VCaP (cell line): ENCODE results near the gene UGT1A8.

Source experiments
- H3K27ac ChIP-seq: fragments of 450-650 bp; 2 replicates; pipeline ENCODE4 v1.5.1; 2017
- CTCF ChIP-seq: fragments of 450-650 bp; conservative IDR thresholded peaks from 2 replicates; pipeline ENCODE4 v1.5.1; 2017; ENCODE audit warnings: mild to moderate bottlenecking, moderate library complexity

UGT1A8 gene

GRCh38 chr2:233680361-233681045 is 63.1 kb downstream of the UGT1A8 start:
- TF ChIP-seq CTCF, result no peak
- H3K27ac ChIP-seq, result no peak overlapping the region

DNA sequence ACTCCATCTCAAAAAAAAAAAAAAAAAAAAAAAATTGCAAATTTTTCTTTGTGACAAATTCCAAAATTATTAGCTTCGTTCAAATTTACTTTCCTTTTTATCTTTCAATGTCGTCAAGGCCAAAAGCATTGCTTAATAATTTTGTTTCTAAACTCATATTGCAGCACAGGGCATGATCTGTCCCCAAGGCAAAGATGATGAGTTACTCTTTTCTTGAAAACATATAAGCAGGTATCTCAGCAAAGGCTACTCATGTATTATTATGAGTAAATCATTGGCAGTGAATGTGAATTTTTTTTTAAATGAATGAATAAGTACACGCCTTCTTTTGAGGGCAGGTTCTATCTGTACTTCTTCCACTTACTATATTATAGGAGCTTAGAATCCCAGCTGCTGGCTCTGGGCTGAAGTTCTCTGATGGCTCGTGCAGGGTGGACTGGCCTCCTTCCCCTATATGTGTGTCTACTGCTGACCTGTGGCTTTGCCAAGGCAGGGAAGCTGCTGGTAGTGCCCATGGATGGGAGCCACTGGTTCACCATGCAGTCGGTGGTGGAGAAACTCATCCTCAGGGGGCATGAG is 64.2 kb downstream of the UGT1A8 start, which contains the start of gene UGT1A7:
Gene UGT1A7, plus strand, starts transcription at position 381 of the 579 bp plus-strand sequence. Its CDS starts 37 bp downstream, at position 418.
- TF ChIP-seq CTCF, result no peak
- no peak within 1 kb of the TSS for H3K27ac ChIP-seq

DNA sequence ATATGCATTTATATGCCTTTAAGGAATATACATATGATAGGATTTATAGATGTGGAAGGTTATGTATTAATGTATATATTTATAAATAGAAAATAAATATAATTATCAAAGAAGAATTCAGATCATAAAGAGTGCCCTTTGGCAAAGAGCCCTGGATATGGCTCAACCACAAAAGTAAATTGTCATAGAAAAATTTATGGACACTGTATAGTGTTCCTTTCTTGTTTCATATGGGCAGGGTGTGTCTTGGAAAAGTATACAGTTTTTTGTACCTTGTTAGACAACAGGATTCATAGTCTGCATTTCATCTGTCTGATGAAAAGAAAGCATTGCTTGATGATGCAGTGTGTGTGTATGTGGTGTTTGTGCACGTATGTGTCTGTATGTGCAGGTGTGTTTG is 67.2 kb downstream of the UGT1A8 start:
- no peak overlapping the region for H3K27ac ChIP-seq
- TF ChIP-seq CTCF, result no peak

GRCh38 chr2:233686928-233687327 is 69.5 kb downstream of the UGT1A8 start:
- H3K27ac ChIP-seq, result no peak overlapping the region
- TF ChIP-seq CTCF, result no peak

DNA sequence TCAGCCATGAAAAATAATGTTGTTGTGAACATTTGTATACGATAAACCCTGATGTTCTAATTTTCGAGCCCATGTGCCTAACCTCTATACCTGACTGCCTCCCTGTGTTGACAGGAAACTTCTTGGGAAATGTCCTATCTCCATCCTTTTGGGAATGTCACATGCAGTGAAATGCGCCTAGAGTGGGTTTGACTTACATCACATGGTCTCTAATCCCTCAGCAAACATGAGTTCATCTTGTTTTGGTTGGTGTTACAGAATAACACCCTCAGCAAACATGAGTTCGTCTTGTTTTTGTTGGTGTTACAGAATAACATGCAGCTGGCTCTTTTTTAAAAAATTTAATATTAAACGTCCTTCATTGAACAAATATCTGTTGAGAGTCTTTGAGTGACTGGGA is 70.9 kb downstream of the UGT1A8 start:
- no peak overlapping the region for H3K27ac ChIP-seq
- TF ChIP-seq CTCF, result no peak

GRCh38 chr2:233689031-233689430 is 71.6 kb downstream of the UGT1A8 start:
- TF ChIP-seq CTCF, result no peak
- H3K27ac ChIP-seq, result no peak overlapping the region

GRCh38 chr2:233689501-233689900 is 72.1 kb downstream of the UGT1A8 start:
- no peak for TF ChIP-seq CTCF
- H3K27ac ChIP-seq, result no peak overlapping the region
